ENCODE data around the gene ITPA. TPM values are rescaled to one million over a fixed set of nuclear protein-coding genes. Genes with fewer than 3 reads are reported as not detected.

ITPA gene
- total RNA-seq: 33.6 and 36.6 TPM in 2 replicates

DNA sequence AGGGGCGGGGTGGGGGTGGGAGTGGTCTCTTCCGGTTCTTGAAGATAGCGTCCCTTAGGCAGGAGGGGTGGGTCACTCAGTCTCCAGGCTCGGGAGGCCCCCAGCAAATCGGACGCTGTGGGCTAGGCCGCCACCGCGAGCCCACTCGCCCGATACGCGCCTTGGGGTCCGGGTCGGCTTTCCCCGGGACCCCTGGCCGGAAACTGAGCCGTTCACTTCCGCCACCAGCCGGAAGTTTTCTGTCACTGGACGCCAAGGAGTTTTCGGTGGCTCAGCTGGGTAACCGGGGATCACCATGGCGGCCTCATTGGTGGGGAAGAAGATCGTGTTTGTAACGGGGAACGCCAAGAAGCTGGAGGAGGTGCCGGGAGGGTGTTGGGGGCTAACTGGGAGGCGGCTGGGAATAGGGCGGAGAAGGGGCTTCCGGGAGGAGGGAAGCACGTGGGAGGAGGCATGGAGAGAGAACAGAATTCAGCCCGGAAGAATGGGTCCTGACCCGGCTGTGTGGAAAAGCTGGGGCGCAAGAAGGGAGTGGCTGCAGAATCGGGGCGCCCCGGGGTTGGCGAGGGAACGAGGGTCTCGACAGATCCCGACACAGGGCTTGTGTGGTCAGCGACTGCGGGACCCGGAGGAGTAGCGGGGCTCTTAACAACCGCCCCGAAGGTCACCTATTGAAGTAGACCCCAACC, at the start of gene ITPA:
Gene ITPA, plus strand, starts transcription at position 242 of the 689 bp plus-strand sequence. Its CDS starts 54 bp downstream, at position 296.
- peak; percentile 47 for DNase-seq

GRCh38 chr20:3160418-3160817, 48.9 kb upstream of the ITPA start:
- DNase-seq: no peak

DNA sequence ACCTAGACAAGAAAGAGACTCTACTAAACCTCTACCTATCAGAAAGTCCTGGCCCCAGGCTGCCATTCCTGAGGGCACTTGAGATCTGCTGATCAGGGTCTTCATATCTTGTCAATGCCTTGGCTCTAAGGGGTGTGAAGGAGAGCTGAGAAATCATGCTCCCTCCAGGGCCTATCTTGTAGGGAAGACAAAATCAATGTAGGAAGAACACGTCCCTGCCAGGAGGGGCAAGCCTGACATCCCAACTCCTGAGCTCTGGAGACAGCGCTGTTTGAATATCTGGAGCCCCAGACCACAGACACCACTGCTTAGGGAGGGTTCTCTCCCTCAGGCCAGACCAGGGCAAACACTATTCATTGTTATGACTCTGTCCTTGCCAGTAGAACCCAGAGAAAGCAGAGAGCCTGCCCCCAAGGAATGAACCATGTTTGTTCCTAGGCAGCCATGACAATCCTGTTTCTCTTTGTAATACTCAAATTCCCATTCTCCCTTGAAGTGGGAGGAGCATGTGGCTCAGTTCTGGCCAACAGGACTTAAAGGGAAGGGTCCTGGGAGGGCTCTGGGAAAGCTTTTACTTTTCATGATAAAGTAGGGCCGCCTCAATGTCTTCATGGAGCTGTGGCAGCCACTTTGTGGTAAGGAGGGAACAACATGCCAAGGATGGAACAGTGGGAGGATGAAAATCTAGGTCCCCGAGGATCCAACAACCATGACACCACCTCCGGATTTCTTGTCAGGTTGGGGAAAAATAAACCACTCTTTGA, 47.8 kb upstream of the ITPA start:
- no peak for DNase-seq

- DNase-seq: no peak
Measured at GRCh38 chr20:3162080-3162611, 47.2 kb upstream of the ITPA start.

DNA sequence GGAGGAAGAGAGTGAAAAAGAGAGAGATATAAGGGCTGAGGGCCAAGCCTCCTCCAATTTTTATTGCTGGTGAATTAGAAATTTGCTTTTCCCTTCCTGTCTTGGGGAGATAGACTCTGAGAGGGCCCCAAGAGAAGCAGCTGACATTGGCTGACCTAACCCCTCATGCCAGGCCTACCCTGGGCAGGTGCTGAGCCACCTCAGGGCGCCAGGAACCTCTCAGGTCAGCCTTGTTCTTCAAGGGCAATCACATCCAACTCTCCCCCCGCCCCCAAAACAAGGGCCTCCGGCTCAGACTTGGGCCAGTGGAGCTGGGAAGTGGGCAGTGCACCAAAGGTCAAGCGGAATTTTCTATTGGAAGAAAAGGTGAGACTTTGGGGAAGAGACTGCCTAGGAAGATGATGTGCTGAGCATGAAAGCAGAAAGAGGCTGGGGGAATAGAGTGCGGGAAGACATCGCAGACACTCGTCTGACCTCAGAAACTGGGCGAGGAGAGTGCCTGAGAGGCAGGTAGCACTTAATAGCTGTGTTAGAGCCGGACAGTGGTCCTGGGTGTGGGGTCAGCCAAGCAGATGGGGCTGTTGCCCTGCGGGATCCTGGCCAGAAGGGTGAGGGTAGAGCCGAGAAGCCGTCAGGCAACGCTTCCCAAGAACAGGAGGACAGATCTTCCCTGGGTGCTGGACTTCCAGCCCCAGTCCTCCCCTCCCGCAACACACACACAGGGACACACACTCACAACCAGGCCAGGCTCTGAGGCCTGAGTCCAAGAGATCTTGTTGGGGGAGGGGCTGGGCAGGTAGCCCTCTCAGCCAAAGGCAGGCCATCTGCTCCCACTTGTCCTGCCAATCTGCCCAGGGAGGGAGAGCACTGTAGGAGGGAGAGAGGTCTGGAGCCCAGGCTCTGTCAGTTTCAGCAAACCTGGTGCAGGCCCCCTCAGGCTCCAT, 45.9 kb upstream of the ITPA start:
- DNase-seq: no peak

- DNase-seq: no peak
Measured at GRCh38 chr20:3164043-3164762, 45.1 kb upstream of the ITPA start.

- DNase-seq: no peak
Measured at GRCh38 chr20:3164763-3165410, 44.4 kb upstream of the ITPA start.

DNA sequence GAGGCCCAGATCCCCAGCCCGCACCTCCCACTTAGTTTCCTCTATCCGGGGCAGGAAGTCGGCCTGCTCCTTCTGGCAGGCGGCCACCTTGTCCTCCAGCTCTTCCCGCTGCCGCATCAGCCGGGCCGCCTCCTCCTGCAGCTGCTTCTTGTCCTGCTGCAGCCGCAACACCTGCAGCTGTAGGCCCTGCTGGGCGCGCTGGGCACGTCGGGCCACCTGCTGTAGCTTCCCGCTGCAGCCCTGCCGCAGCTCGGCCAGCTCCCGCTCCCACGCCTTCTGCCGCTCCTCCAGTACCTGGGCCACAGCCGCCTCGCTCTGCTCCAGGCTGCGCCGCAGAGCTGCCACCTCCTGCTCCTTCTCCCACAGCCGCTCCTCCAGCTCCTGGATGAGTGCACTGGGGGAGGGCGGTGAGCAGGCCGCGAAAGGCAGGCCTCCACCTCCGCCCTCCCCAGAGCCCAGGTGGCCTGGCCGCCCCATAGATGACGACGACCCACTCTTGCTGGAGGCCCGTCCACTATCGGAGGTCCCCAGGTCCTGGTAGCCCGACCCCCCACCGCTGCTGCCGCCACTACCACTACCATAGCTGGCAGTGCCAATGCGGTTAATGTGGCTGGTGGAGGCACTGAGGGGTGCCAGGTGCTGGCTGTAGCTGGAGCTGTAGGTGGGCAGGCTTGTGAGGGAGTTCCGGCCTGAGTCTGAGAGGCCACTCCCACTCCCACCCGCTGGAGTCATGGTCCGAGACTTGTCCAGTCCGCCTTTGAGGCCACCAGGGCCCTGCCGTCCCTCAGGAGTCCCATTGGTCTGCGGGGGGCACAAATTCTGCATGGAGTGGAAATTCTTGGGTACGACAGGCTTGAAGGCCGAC, 43.6 kb upstream of the ITPA start:
- DNase-seq: peak; percentile 79

- DNase-seq: no peak
Measured at GRCh38 chr20:3166338-3166912, 42.9 kb upstream of the ITPA start.

GRCh38 chr20:3166913-3167342, 42.4 kb upstream of the ITPA start:
- no peak for DNase-seq

GRCh38 chr20:3167738-3168078, 41.6 kb upstream of the ITPA start:
- no peak for DNase-seq

- DNase-seq: no peak
Measured at GRCh38 chr20:3168079-3168828, 41.0 kb upstream of the ITPA start.

DNA sequence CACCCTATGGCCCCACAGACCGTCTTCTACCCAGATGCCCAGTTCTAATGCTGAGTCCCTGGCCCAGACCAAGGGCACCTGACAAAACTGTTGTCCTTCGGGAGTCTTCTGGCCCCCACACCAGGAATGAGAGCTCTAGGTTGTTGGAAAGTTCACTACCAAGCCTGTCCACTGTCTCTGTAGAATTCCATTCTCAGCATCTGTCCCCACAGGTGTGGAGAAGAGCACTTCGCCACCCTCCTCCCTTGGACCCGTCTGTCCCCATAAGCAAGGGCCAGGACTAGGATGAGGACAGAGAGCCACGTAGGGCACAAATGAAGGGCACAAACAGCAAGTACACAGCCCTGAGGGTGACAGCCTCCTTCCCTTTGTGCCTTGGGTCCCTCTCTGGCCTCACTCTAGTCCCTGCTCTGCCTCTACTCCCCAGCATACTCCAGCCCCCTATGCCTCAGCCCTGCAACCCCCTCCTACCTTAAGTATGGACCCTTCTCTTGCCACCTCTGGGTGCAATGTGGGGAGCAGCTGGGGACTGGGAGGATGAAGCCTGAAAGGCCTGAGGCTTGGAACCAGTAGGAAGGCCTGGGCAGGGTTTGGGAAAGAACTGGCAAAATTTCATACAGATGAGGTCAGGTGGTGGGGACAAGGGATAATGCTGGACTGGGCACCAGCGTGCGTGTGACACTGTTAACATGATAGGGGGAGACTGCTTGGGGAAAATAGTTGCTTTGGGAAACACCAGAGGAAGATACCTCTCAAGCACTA, 40.3 kb upstream of the ITPA start:
- DNase-seq: no peak

DNA sequence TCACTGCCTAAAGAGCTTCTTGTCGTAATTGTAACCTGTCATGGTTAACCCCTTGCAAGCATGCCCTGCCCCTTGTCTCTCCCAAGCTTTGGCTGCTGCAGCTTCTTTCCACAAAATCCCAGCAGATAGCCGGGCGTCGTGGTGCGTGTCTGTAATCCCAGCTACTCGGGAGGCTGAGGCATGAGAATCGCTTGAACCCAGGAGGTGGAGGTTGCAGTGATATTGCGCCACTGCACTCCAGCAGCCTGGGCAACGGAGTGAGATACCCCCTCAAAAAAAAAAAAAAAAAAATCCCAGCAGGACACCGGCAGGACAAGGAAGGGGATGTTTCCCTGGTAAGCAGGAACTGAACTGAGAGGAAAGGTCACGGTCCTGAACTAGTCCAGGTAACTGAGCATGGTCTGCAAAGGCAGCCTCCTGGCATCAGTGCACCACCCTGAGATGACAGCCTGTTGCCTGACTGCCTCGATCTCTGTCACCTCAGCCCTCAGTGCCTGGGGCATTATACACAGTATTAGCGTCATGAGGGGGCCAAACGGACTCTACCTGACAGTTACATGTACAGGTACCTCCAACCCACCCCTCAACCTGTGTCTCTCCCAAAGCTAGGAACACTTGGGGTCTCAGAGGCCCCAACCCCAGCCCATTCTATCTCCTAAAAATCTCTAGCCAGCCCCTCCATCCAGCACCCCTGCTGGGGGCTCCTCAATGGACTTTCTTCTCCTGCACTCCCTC, 37.7 kb upstream of the ITPA start:
- DNase-seq: no peak

DNA sequence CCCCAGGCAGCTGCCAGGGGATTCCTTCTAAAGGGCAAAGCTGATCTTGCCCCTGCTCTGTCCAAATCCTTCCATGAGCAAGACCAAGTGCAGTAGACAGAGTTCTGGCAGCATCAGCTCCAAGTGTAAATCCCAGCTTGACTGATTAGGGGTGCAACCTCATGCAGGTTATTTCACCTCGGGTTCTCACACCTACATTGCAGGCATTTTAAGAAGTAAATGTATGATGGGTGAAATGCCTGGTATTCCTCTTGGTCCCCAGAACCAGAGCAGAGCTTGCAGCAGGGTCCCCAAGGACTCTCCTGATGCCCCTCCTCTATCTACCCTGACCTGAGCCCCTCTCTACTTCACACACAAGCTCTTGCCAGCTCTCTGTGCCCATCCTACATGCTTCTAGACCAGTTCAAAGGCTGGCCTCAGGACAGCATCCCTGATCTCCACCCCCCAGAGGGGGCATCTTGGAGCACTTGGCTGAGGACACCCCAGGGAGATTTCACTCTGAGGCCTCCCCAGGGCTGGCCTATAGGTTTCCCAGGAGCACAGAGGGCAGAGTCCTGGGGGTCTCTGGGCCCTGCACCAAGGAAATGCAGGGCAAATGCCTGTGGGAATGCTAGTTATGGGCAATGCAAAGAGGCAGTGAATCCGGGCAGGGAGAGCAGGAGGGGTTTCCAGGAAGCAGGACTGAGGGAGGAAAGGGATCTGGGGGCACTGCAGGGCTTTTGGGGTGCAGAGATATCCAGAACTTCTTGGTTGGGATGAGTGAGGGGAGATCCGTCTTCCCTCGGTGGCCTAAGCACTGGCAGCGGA, 37.0 kb upstream of the ITPA start:
- DNase-seq: no peak

GRCh38 chr20:3172933-3173609, 36.2 kb upstream of the ITPA start, which contains the start of gene LZTS3:
LZTS3 (minus strand) TSS chr20:3173549; CDS start chr20:3167163, 6,386 bp downstream.
- peak; percentile 61 for DNase-seq

All from dermis blood vessel endothelial cell (primary cell).